GM18858 (cell line): Measurements from ENCODE around the gene COX6A2.
"Not testable (repeated sequence)": the region's sequence is repeated elsewhere in the genome, so short reads cannot be mapped to it uniquely, and the experiment has no call there.

Source experiments
- ATAC-seq: cut with Tn5 transposase; IDR thresholded peaks from one replicate; pipeline ENCODE4 v1.9.1; 2021; ENCODE audit not compliant: unreplicated experiment

COX6A2 gene

DNA sequence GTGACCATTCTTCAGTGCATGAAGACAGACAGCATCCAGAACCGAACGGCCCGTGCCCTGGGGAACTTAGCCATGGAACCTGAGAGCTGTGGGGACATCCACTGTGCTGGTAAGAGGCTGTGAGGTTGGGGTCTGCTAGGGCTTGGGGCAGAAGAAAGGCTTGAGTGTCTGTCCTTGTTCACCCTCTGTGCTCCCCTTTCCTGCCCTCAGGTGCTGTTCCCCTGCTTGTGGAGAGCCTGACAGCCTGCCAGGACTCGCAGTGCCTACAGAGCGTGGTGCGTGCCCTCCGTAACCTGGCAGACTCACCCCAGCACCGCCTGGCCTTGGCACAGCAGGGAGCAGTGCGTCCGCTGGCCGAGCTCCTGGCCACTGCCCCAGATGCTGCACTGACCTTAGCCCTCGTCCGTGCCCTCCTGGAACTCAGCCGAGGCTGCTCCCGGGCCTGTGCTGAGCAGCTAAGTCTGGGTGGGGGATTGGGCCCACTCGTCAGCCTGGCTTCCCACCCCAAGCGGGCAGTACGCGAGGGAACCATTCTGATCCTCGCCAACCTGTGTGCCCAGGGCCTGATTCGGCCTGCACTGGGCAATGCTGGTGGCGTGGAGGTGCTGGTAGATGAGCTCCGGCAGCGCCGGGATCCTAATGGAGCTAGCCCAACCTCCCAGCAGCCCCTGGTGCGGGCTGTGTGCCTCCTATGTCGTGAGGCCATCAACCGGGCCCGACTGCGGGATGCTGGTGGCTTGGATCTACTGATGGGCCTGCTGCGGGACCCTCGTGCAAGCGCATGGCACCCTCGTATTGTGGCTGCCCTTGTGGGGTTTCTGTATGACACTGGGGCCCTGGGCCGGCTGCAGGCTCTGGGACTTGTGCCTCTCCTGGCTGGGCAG lies 34.0 kb upstream of the COX6A2 start:
- no peak for ATAC-seq

GRCh38 chr16:31461201-31461920 lies 33.2 kb upstream of the COX6A2 start:
- no peak for ATAC-seq

DNA sequence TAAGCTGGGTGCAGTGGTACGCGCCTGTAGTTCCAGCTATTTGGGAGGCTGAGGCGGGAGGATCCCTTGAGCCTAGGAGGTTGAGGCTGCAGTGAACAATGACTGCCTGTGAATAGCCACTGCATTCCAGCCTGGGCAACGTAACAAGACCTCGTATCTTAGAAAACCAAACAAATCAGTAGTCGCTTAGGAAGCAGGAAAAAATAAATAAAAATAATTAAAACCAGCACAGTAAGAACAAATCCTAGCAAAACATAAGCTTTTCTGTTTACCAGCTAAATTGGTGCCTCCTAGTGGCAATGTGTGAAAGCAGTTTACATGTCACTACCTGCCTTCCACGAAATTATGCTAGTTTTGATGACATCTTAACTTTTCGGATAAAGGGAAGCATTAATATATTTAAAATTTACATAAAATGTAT lies 32.4 kb upstream of the COX6A2 start:
- ATAC-seq: no peak

DNA sequence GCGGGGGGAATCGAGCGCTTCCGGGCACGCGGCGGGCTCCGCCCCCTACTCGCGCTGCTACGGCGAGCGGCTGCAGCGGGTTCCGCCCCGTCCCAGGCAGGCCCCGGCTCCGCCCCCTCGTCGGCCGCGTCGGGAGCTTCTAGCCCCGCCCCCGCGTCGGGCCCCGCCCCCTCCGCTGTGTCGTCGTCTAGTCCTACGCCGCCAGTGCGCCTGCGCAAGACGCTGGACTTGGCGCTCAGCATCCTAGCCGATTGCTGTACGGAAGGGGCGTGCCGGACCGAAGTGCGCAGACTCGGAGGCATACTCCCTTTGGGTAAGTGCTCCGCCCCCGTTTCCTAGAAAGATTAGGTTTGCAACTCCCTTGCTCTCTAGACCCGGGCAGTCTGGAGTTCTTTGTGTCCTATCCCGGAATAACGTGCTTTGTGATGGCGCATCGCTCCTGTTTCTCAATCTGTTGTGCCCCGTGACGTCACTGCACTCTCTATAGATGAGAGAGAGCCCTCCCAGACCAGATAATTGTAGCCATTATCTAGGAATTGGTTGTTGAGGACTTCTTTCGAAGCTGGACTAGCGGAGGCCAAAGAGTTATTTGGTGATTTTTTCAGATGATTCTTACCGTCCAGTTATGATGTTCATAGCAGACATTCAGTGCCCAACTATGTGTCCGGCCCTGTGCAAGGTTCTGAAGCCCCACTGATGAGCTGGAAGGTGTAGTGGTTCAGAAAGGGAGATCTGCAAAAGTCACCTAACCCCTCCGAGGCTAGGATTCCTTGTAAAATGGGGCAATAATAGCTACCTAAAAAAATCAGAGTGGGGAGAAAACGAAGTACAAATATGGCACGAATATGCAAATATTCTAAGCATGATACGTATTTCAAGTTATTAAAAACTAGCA lies 31.8 kb upstream of the COX6A2 start:
- ATAC-seq: peak; percentile 57

- ATAC-seq: peak; percentile 63
Measured at GRCh38 chr16:31458844-31459686, 30.9 kb upstream of the COX6A2 start, which contains the start of gene ARMC5. TSS of gene ARMC5 (plus strand) at chr16:31459501. CDS start at chr16:31459525, 24 bp downstream.

GRCh38 chr16:31458073-31458843 lies 30.1 kb upstream of the COX6A2 start:
- ATAC-seq: no peak

DNA sequence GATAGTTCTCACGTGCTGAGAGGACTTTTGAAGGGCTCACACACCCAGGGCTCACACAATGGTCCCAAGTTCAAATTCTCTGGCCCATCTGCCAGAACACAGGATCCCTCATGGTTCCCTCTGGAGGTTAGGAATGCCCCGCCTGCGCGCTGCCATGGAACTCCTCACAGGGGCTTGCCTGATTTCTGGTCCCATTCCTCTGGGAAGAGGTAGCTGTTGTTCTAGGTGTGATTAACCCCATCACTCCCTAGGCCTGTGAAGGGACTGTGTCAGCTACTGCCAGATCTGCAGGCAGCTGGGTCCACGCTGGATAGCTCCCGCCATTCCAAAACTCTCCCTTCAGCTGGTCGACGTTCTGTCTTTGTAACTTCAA lies 28.8 kb upstream of the COX6A2 start:
- no peak for ATAC-seq

GRCh38 chr16:31455601-31456314 lies 27.6 kb upstream of the COX6A2 start:
- no peak for ATAC-seq

- ATAC-seq: no peak
Measured at GRCh38 chr16:31453255-31454204, 25.4 kb upstream of the COX6A2 start.

DNA sequence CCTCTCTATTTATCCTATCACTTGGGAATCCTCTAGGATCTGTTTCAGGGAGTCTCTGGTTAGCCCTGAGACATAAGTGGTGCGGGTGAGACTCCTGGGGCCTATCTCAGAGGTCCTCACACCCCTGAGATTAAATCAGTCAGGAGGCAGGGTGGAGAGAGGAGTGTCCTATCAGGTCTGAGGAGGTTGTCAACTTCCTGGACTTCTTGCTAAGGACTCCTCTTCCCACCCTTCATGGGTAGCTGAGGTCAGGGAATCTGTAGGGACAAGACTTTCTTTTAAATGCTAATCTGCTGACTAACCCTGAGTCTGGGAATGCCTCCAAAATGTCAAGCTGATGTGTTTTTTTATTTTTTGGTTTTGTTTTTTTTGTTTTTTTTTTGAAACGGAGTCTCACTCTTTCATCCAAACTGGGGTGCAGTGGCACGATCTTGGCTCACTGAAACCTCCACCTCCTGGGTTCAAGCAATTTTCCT lies 24.5 kb upstream of the COX6A2 start:
- ATAC-seq: no peak

- no peak for ATAC-seq
Measured at GRCh38 chr16:31451681-31452351, 23.7 kb upstream of the COX6A2 start.

DNA sequence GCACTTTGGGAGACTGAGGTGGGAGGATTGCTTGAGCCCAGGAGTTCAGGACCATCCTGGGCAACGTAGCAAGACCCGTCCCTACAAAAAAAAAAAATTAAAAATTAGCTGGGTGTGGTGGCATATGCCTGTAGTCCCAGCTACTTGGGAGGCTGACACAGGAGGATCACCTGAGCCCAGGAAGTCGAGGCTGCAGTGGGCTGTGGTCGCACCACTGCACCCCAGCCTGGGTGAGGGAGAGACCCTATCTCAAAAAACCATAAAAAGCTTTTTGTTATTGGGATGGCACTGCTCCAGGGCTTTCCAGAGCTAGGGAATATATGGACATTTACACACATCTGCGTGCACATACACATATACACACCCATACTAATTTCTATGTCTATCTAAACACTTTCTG lies 23.0 kb upstream of the COX6A2 start:
- ATAC-seq: no peak

DNA sequence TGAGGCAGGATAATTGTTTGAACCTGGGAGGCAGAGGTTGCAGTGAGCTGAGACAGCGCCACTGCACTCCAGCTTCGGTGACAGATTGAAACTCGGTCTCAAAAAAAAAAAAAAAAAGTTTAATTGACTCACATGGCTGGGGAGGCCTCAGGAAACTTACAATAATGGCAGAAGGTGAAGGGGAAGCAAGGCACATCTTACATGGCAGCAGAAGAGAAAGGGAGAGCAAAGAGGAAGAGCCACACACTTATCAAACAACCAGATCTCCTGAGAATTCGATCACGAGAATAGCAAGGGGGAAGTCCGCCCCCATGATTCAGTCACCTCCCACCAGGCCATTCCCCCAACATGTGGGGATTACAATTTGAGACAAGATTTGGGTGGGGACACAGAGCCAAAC lies 17.8 kb upstream of the COX6A2 start:
- ATAC-seq: not testable (repeated sequence)

DNA sequence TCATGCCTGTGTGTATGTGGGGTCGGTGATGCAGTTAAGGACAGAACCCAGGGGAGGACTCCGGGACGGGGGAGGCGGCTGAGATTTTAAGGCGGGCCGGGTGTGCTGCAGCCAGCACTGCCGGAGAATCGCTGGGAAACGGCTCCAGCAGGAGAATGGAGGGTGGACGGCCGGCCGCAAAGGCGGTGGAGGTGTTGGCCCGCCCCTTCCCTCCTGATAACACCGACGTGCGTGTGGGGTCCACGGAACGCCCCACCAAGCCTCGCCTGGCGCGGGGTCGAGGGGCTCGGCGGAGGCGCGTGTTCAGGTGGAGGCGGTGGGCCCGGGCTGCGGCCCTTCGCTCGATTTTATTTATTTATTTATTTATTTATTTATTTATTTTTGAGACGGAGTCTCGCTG lies 13.8 kb upstream of the COX6A2 start:
- no peak for ATAC-seq

GRCh38 chr16:31440516-31441184 lies 12.5 kb upstream of the COX6A2 start:
- ATAC-seq: no peak

GRCh38 chr16:31439519-31439918 lies 11.4 kb upstream of the COX6A2 start:
- ATAC-seq: no peak

- ATAC-seq: peak; percentile 34
Measured at GRCh38 chr16:31439023-31439422, 10.9 kb upstream of the COX6A2 start.
